SK-N-SH treated with all-trans-retinoic acid at 6 μM for 48 hours (cell line): ENCODE results near the gene GNAQ.

Experiments used
- ATAC-seq: fragments of 200-7000 bp; cut with Tn5 transposase; 3 replicates; pipeline ENCODE4 v1.9.1; 2020; ENCODE audit warnings: mild to moderate bottlenecking, moderate library complexity
- ARNTL ChIP-seq: fragments of 450-650 bp; formaldehyde crosslinking; IDR thresholded peaks from 2 replicates; pipeline ENCODE4 v1.5.0; 2020; ENCODE audit warnings: low read depth, mild to moderate bottlenecking, moderate library complexity, borderline replicate concordance
- BACH2 ChIP-seq: fragments of 250-450 bp; sonication (Bioruptor Pico); IDR thresholded peaks from 2 replicates; pipeline ENCODE4 v1.9.0; 2021; ENCODE audit warnings: mild to moderate bottlenecking, borderline replicate concordance
- CSDC2 ChIP-seq: fragments of 250-450 bp; sonication (Bioruptor Pico); IDR thresholded peaks from 2 replicates; pipeline ENCODE4 v1.5.0; 2020; ENCODE audit warnings: mild to moderate bottlenecking, moderate library complexity
- ESRRG ChIP-seq: fragments of 250-450 bp; sonication (Bioruptor Pico); IDR thresholded peaks from 2 replicates; pipeline ENCODE4 v1.6.1; 2021; ENCODE audit warnings: mild to moderate bottlenecking
- ISL1 ChIP-seq: fragments of 250-450 bp; sonication (Bioruptor Pico); IDR thresholded peaks from 2 replicates; pipeline ENCODE4 v2.1.2; 2022; ENCODE audit warnings: mild to moderate bottlenecking, moderate library complexity
- OSR1 ChIP-seq: fragments of 250-450 bp; sonication (Bioruptor Pico); IDR thresholded peaks from 2 replicates; pipeline ENCODE4 v1.8.0; 2022; ENCODE audit warnings: moderate library complexity, mild to moderate bottlenecking, inconsistent platforms
- PPARA ChIP-seq: fragments of 250-450 bp; sonication (Bioruptor Pico); IDR thresholded peaks from 2 replicates; pipeline ENCODE4 v1.5.0; 2020; ENCODE audit warnings: mild to moderate bottlenecking, borderline replicate concordance
- RARB ChIP-seq: fragments of 250-450 bp; sonication (Bioruptor Pico); IDR thresholded peaks from 2 replicates; pipeline ENCODE4 v1.8.0; 2021; ENCODE audit warnings: mild to moderate bottlenecking, moderate library complexity
- TOX ChIP-seq: fragments of 250-450 bp; sonication (Bioruptor Pico); IDR thresholded peaks from 2 replicates; pipeline ENCODE4 v1.8.0; 2021; ENCODE audit warnings: mild to moderate bottlenecking, moderate library complexity, borderline replicate concordance
- ZC3H10 ChIP-seq: fragments of 250-450 bp; sonication (Bioruptor Pico); IDR thresholded peaks from 2 replicates; pipeline ENCODE4 v1.5.1; 2021; ENCODE audit warnings: mild to moderate bottlenecking, moderate library complexity
- ZFP3 ChIP-seq: fragments of 250-450 bp; sonication (Bioruptor Pico); IDR thresholded peaks from 2 replicates; pipeline ENCODE4 v1.5.0; 2020; ENCODE audit warnings: mild to moderate bottlenecking, moderate library complexity
- ZFP30 ChIP-seq: fragments of 450-650 bp; formaldehyde crosslinking; IDR thresholded peaks from 2 replicates; pipeline ENCODE4 v1.5.0; 2022; ENCODE audit warnings: mild to moderate bottlenecking, moderate library complexity
- ZNF565 ChIP-seq: fragments of 450-650 bp; formaldehyde crosslinking; conservative IDR thresholded peaks from 2 replicates; pipeline ENCODE4 v1.5.0; 2020; ENCODE audit warnings: low read depth, mild to moderate bottlenecking, moderate library complexity
- ZNF70 ChIP-seq: fragments of 450-650 bp; formaldehyde crosslinking; IDR thresholded peaks from 2 replicates; pipeline ENCODE4 v1.5.0; 2020; ENCODE audit warnings: mild to moderate bottlenecking, moderate library complexity
- TF ChIP-seq, protein P1 (sequence below): fragments of 250-450 bp; sonication (Bioruptor Pico); IDR thresholded peaks from 2 replicates; pipeline ENCODE4 v1.5.1; 2021; ENCODE audit warnings: mild to moderate bottlenecking, moderate library complexity
- TF ChIP-seq, protein P2 (sequence below): fragments of 250-450 bp; sonication (Bioruptor Pico); IDR thresholded peaks from 2 replicates; pipeline ENCODE4 v1.5.0; 2020; ENCODE audit warnings: mild to moderate bottlenecking, moderate library complexity
- TF ChIP-seq, protein P3 (sequence below): fragments of 250-450 bp; sonication (Bioruptor Pico); IDR thresholded peaks from 2 replicates; pipeline ENCODE4 v1.8.0; 2020; ENCODE audit warnings: mild to moderate bottlenecking, moderate library complexity, borderline replicate concordance
- TF ChIP-seq, protein P4 (sequence below): fragments of 250-450 bp; sonication (Bioruptor Pico); IDR thresholded peaks from 2 replicates; pipeline ENCODE4 v1.8.0; 2021; ENCODE audit warnings: low read depth, mild to moderate bottlenecking, moderate library complexity, borderline replicate concordance
- TF ChIP-seq, protein P5 (sequence below): fragments of 250-450 bp; sonication (Bioruptor Pico); IDR thresholded peaks from 2 replicates; pipeline ENCODE4 v1.5.1; 2020; ENCODE audit warnings: low read depth, mild to moderate bottlenecking, moderate library complexity

The GNAQ gene

DNA sequence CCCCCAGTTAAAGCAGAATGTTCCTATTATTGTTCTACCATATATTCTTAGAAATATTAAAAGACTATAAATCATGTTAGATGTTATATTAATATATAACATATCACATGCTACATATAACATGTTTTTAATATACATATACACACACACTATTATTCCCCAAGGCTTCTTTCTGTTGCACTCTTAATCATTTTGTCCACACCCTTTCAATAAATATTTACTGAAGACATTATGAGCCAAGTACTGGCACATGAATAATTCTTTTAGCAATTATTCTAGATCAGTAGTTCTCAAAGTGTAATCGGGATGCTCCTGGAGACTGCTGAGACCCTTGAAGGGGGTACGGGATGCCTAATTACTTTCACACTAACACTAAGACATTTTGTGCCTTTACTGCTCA, 143.9 kb downstream of the GNAQ start:
- TF ChIP-seq PPARA (CRISPR knock-in tag) (no peak), ZNF70 (CRISPR knock-in tag) (no peak), ARNTL (CRISPR knock-in tag) (no peak), RARB (no peak), OSR1 (CRISPR knock-in tag) (no peak)
- TF ChIP-seq, protein P1, sequence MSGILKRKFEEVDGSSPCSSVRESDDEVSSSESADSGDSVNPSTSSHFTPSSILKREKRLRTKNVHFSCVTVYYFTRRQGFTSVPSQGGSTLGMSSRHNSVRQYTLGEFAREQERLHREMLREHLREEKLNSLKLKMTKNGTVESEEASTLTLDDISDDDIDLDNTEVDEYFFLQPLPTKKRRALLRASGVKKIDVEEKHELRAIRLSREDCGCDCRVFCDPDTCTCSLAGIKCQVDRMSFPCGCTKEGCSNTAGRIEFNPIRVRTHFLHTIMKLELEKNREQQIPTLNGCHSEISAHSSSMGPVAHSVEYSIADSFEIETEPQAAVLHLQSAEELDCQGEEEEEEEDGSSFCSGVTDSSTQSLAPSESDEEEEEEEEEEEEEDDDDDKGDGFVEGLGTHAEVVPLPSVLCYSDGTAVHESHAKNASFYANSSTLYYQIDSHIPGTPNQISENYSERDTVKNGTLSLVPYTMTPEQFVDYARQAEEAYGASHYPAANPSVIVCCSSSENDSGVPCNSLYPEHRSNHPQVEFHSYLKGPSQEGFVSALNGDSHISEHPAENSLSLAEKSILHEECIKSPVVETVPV = no peak
- ATAC-seq = no peak

DNA sequence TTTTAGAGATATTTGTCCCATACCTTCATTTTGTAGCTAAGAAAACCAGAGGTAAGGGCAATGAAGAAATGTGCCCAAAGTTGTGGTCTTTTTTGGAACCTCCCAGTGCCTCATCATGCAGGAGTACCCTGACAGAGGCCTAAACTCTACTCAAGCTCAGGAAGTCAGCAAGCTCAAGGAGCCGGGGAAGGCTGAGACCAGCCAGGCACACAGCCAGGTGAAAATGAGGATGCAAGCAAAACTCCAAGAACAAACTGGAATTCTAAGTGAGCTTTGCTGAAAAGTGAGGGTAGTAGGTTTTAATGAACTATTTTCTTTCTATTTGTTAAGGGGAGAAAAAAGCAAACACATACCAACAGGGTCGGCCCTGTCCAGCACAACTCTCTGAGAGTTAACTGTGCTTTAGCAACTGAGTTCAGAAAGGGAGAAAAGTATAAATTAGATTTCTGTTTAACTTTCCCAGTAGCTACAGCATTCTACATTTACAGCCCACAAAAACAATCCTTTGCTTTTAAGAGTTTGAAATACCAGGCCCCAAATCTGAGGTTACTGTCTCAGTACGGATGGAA, 146.4 kb downstream of the GNAQ start:
- TF ChIP-seq, protein P2, sequence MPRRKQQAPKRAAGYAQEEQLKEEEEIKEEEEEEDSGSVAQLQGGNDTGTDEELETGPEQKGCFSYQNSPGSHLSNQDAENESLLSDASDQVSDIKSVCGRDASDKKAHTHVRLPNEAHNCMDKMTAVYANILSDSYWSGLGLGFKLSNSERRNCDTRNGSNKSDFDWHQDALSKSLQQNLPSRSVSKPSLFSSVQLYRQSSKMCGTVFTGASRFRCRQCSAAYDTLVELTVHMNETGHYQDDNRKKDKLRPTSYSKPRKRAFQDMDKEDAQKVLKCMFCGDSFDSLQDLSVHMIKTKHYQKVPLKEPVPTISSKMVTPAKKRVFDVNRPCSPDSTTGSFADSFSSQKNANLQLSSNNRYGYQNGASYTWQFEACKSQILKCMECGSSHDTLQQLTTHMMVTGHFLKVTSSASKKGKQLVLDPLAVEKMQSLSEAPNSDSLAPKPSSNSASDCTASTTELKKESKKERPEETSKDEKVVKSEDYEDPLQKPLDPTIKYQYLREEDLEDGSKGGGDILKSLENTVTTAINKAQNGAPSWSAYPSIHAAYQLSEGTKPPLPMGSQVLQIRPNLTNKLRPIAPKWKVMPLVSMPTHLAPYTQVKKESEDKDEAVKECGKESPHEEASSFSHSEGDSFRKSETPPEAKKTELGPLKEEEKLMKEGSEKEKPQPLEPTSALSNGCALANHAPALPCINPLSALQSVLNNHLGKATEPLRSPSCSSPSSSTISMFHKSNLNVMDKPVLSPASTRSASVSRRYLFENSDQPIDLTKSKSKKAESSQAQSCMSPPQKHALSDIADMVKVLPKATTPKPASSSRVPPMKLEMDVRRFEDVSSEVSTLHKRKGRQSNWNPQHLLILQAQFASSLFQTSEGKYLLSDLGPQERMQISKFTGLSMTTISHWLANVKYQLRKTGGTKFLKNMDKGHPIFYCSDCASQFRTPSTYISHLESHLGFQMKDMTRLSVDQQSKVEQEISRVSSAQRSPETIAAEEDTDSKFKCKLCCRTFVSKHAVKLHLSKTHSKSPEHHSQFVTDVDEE (CRISPR knock-in tag) = no peak
- TF ChIP-seq, protein P3, sequence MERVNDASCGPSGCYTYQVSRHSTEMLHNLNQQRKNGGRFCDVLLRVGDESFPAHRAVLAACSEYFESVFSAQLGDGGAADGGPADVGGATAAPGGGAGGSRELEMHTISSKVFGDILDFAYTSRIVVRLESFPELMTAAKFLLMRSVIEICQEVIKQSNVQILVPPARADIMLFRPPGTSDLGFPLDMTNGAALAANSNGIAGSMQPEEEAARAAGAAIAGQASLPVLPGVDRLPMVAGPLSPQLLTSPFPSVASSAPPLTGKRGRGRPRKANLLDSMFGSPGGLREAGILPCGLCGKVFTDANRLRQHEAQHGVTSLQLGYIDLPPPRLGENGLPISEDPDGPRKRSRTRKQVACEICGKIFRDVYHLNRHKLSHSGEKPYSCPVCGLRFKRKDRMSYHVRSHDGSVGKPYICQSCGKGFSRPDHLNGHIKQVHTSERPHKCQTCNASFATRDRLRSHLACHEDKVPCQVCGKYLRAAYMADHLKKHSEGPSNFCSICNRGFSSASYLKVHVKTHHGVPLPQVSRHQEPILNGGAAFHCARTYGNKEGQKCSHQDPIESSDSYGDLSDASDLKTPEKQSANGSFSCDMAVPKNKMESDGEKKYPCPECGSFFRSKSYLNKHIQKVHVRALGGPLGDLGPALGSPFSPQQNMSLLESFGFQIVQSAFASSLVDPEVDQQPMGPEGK = no peak
- TF ChIP-seq ZFP3 (CRISPR knock-in tag) = no peak
- TF ChIP-seq TOX (CRISPR knock-in tag) = no peak
- no peak for TF ChIP-seq ZC3H10 (CRISPR knock-in tag)
- TF ChIP-seq ESRRG (CRISPR knock-in tag) = no peak
- TF ChIP-seq ZNF565 = no peak
- TF ChIP-seq, protein P4, sequence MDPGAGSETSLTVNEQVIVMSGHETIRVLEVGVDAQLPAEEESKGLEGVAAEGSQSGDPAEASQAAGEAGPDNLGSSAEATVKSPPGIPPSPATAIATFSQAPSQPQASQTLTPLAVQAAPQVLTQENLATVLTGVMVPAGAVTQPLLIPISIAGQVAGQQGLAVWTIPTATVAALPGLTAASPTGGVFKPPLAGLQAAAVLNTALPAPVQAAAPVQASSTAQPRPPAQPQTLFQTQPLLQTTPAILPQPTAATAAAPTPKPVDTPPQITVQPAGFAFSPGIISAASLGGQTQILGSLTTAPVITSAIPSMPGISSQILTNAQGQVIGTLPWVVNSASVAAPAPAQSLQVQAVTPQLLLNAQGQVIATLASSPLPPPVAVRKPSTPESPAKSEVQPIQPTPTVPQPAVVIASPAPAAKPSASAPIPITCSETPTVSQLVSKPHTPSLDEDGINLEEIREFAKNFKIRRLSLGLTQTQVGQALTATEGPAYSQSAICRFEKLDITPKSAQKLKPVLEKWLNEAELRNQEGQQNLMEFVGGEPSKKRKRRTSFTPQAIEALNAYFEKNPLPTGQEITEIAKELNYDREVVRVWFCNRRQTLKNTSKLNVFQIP (CRISPR knock-in tag) = no peak
- TF ChIP-seq PPARA (CRISPR knock-in tag) = no peak
- no peak for TF ChIP-seq ZFP30 (CRISPR knock-in tag)
- TF ChIP-seq, all 23 proteins: peak for 0
- peak; percentile 45 for ATAC-seq

DNA sequence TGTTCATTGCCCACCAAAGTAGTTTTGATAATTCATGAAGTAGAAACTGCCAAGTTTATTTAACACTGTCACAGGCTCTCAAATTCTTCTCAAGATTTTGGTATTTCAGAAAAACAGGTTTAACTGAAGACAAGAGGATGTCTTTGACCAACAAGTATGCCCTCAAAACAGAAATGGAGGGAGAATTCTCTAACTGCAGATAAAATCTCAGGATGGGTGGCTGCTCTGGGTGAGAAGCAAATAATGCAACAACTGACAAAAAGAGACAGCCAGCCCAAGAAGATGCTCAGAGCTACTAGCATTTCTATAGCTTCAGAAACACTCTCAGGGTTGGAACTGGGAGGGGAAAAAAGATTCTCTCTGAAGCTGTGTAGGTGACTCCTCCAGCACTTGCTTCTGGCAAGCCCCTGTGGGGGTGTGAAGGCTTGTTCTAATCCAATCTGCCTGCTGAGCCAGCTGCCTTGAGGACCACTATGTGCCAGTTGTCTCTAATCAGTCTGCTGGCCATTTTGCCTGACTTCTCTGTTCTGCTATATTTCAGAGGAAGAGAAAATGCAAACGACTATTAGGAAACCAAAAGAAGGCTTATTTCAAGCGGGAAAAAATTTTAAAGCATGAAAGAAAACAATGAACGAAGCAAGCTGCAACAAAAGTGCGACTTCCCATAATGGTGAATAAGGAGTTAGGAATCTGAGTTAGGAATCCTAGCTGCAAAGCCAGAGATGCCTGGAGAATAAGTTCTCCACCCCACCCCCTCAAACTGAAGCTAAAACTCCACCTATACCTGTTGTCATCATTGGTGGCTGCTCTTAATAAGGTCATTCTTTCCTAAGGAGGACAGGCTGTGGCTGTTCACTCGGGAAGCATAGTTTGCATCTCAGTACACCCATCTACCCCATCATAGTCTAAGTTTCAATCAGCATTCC, 147.5 kb downstream of the GNAQ start:
- TF ChIP-seq ESRRG (CRISPR knock-in tag) (no peak), BACH2 (CRISPR knock-in tag) (no peak), TOX (CRISPR knock-in tag) (no peak), ZNF70 (CRISPR knock-in tag) (no peak), ARNTL (CRISPR knock-in tag) (no peak), RARB (no peak), ISL1 (CRISPR knock-in tag) (no peak), ZNF565 (no peak), CSDC2 (CRISPR knock-in tag) (no peak), ZC3H10 (CRISPR knock-in tag) (no peak)
- TF ChIP-seq, protein P1 = no peak
- TF ChIP-seq, protein P5, sequence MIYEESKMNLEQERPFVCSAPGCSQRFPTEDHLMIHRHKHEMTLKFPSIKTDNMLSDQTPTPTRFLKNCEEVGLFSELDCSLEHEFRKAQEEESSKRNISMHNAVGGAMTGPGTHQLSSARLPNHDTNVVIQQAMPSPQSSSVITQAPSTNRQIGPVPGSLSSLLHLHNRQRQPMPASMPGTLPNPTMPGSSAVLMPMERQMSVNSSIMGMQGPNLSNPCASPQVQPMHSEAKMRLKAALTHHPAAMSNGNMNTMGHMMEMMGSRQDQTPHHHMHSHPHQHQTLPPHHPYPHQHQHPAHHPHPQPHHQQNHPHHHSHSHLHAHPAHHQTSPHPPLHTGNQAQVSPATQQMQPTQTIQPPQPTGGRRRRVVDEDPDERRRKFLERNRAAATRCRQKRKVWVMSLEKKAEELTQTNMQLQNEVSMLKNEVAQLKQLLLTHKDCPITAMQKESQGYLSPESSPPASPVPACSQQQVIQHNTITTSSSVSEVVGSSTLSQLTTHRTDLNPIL (CRISPR knock-in tag) = no peak
- TF ChIP-seq, protein P2 (CRISPR knock-in tag) = no peak
- TF ChIP-seq, all 23 proteins: peak for 0
- ATAC-seq = peak; percentile 53
